NCI-H345 (cell line): ENCODE data around the gene SORL1-AS1.
A peak's percentile ranks its signal among the peaks of the same experiment; 100 is the strongest.
"Not testable (repeated sequence)": the region's sequence is repeated elsewhere in the genome, so short reads cannot be mapped to it uniquely, and the experiment has no call there.

Experiments used
- DNase-seq: peaks from one replicate; lab custom pipeline; 2025; lab: John Stamatoyannopoulos, UW

SORL1-AS1 gene

DNA sequence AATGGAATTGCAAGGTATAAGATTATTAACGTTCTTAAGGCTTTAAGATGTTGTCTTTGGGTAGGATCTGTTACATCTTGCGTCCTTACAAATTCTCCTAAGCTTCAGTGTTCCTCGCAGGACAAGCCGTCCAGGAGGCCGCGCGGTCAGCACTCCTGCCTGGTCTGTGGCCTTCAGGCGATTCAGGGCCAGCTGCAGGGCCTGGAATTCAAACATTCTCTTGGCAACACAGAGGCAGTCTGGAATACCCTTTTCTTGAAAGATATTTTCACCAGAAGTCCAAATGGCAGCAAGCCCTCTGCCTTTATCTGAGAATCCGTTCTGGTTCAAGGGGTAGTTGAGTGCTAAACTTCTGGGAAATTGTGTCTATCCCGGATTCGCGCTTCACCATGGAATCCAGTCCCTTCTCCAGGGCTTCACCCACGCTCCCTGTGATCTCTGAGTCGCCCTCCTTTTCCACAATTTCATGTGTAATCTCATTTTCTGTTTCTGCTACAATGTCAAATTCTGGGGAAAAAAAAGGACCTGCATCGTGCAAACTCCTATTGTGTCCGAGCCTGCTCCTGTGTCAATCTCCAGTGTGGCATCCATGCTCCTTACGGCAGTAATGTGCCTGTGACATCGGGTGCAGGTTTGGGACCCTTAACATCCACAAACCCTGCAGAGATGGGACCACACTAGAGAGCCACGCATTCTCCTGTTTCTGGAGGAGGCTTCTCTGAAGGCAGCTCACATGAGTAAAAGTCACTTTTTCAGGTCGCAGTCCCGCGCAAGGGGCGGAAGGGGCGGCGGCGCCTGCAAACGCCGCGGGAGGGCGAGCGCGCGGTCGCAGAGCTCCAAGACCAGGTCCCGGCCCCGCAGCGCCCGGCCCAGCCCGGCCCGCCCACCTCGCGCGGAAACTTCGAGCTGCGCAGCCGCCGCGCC lies 26.0 kb downstream of the SORL1-AS1 start:
- DNase-seq, result peak; percentile 13

DNA sequence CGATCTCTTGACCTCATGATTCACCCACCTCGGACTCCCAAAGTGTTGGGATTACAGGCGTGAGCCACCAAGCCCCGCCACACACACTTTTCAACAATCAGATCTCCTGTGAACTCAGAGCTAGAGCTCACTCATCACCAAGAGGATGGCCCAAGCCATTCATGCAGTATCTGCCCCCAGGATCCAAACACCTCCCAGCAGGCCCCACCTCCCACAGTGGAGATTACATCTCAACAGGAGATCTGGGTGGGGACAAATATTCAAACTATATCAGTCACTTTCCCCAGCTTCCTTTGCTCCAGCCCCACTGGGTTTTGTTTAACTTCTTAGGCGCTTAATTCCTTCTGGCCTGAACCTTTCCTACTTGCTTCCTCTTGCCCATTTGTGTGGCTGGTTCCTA lies 26.9 kb downstream of the SORL1-AS1 start:
- no peak for DNase-seq

DNA sequence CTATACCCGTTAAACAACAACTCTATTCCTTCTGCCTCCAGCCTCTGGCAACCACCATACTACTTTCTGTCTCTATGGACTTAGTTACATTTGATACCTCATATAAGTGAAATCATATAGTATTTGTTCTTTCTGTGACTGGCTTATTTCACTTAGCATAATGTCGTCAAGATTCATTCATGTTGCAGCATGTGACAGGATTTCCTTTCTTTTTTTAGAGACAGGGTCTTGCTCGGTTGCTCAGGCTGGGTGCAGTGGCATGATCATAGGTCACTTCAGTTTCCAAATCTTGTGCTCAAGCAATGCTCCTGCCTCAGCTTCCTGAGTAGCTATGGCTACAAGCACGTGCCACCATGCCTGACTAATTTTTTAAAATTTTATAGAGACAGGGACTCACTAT lies 30.1 kb downstream of the SORL1-AS1 start:
- DNase-seq, result no peak

DNA sequence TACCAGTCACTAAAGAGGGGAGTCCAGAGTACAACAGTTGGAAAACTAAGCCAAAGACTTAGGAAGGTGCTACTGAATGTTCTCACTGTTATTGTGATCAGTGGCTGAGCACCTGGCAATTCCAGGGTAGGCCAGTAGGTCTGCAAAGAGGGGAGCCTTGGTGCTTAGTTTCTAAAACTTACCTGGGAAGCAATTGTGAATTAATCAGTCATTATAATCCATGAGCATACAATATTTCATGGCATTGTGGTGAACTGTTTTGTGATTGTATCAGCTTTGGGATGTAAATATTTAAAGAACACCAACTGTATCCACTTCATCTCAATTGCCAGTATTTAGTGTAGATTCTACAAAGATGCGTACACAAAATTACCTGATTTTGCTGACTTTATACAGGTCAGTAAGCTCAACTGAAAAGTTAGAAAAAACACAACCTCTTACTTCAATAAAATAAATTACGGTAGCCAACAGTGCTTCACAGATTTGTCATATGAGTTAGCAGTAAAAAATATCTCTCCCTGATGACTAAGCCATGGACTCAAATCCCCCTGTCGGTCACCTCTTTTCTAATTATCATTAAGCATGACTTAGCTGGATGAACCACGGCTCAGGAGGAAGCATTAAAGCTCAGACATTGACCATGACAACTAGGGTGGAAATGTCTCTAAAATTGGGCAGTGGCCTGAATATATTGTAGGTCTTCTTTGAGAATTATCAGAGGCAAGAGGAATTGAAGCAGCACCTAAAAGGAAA lies 31.4 kb downstream of the SORL1-AS1 start:
- no peak for DNase-seq

DNA sequence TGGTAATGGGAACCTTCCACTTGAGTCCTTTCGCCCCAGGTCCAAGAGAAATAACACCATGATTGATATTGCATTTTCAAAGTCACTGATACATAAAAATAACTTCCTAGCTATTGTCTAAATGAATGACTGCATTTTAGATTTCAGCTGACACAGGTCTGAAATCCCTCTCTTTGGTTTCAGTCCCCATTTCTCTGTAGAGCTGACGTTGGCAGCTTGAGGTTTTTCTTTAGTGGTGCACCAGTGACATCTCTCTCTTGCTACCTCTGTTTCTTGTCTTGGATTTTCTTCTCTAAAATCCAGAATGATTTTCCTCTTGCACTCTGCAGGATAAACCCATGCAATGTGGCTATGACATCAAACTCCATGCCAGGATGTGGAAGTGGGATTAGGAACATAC lies 32.4 kb downstream of the SORL1-AS1 start:
- no peak for DNase-seq

DNA sequence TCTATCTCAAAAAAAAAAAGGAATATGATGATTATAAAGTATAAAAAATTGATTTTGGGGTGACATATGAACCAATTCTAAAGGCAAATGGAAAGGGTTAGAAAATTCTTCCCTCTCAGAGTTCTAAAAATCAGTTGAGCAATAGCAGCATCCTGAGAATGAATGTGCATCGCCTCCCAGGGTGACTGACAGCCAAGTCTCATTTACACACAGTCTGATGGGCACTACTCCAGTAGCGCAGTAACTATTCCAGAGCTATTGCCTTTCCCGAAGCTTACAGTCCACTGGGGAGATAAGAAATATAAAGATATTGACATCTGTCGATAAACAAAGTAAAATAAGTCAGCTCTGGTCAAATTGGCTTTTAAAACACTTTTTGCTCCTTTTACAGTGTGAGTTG lies 32.9 kb downstream of the SORL1-AS1 start:
- DNase-seq, result no peak

DNA sequence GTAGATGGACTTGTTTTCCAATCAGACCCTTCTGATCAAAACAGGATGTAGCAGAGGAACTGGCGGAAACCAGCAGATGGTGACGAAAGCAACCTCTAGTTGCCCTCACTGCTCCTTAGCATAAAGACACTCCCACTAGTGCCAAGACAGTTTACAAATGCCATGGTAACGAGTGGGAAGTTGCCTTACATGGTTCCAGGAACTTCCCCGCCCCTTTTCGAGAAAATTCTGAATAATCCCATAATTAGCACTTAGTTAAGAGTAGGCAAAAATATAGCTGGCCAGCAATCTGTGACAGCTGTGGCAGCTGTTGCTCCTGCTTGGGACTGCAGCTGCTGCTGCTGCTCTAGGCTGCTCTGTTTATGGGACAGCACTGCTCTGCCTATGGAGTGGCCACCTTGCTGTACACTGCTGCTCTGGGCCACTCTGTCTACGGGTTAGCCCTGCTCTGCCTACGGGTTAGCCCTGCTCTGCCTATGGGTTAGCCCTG lies 34.1 kb downstream of the SORL1-AS1 start:
- DNase-seq, result no peak

DNA sequence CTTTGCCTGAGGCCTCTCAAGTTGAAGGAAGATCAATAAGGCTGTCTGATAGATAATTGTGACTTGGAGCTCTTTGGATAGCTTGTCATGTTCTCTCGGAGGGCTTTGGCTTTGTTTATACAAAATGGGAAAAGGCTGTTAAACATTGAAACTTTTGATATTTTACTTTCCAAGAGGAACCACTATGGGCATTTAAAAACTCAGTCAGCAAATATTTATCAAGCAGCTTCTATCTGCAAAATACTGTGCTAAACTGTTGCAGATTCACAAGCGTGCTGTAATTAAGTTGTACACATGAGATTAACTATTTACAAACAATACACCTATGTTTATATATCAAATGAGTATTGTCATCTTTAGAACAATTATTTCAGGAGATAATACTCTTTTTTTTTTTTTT lies 35.2 kb downstream of the SORL1-AS1 start:
- no peak for DNase-seq

DNA sequence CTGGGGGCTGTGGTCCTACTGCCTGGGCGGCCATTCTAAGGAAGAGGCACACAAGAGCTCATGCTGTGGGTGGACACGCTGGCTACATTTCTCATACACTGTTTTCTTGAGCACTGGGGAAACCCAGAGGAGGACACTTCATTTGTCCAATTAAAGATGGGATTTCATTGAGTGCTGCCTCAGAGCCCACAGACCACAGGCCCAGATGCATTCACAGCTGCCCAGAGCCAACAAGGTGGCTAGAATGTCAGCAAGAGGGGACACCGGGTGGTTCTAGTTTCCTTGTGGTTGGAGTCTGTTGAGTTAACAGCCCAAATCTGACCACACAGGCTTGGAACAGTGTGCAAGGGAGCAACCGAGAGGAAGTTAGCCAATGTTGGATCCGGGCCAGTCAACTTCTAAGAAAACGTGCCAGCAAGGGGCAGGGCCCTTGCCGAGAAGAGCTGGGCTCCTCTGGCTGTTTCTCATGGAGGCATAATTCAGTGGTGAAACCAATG lies 35.7 kb downstream of the SORL1-AS1 start:
- no peak for DNase-seq

DNA sequence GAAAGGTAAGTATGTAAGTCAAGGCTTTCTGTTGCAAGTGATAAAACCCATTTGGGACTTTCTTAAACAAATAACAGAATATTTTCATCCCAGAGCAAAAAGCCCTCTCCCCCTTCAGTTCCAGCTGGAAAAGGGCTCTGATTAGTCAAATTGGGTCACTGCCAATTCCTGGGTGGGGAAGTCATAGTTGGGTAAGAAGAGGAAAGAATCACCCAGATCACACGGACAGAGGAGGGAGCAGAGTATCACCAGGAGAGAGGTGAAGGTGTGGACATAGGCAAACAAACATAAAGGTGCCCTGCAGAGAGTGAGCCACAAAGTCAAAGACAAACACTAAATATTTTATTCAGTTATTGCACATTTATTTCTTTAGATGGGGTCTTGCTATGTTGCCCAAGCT lies 36.9 kb downstream of the SORL1-AS1 start:
- peak; percentile 15 for DNase-seq

DNA sequence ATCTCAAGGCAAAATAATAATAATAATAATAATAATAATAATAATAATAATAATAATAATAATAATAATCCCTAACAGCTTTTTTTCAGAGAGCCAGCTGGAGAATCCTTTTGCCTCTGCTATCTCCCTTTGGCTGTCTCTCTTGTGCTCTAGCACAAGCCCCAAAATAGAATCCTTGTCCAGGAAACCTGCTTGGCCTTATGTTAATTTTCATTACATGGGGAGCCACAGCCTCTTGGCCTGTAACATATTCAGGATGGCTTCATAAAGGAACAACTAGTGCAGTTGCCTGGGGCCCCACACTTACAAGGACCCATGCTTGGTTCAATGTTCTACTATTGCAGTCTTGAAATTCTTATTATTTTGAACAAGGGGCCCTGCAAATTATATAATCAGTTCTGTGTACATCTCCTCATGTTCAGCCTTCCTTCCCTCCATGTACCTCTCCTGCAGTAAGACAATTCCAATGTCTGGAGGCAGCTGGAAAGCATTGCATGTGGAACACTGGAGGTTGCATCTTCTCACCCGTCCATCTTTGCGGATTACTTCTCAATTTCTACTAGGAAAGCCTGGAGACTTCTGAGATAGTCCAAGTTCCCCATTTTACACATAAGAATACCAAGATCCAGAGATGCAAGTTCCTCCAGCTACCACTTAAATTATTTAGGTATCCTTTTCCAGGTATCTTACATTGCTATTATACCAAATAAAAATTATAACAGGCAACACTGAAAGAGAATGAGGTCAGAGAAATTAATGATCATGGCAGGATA lies 38.4 kb downstream of the SORL1-AS1 start:
- no peak for DNase-seq

DNA sequence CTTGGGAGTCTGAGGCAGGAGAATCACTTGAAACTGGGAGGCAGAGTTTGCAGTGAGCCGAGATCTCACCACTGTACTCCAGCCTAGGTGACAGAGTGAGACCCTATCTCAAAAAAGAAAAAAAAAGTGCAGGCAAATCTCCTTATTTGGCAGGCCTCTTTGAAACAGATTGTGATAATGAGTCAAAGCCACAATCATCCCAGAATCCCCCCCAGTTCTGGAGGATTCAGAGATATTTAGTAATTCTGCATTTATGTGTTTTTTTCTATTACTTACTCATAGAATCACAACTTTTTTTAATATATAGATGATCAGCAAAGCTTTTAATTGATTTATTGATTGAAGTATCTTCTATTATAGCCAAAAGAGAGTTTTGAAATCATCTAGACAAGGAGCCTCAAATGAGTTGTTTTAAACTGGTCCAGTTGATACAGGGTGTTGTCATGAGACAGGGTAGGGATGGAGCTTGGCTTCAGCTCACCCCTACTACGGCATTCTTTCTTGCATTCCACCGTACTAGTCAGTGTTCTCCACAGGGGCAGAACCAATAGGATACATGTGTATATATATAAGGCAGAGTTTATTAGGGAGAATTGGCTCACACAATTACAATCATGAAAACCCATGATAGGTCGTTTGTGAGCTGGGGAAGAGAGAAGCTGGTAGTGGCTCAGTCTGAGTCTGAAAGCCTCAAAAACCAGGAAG lies 39.9 kb downstream of the SORL1-AS1 start:
- no peak for DNase-seq

DNA sequence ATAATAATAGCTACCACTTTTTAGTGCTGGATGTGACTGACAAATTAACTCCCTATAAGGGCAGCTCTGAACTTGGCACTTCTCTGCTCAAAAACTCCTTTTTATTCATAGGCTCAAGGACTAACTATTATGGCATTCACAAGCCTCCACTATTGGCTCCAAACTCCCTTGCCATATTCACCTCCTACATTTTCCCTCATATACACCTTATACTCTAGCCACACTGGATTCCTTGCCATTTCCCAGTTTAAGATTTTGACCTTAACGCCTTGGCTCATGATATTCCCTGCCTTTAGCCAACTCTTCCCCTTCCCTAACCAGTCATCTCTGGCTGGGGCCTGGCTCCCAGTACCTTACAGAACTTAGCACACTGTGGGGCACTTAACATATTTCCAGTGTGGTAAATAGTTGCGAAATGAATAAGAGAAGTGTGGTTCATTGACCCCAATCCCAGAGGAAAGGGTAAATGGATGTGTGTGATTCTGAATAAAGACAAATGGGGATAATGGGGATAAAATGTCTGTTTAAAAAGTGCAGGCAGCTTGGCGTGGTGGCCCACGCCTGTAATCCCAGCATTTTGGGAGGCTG lies 40.7 kb downstream of the SORL1-AS1 start:
- DNase-seq, result no peak

DNA sequence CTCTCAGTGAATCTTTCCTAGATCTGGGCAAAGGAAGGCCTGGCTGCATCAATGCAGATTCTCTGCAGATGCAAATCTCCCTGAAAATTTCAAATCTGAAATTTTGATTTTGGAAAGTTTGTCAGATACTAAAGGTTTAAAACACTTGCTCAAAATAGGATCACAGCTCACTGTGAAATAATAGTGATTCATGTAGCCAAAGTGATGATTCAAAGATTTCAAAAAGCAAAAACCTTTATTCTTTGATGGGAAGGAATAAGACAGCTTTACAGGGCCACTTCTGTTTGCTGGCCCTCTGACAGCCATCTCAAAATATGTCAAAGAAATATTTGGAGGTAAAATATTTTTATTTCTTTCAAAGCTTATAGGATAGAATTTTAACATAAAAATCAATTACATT lies 41.4 kb downstream of the SORL1-AS1 start:
- not testable (repeated sequence) for DNase-seq

DNA sequence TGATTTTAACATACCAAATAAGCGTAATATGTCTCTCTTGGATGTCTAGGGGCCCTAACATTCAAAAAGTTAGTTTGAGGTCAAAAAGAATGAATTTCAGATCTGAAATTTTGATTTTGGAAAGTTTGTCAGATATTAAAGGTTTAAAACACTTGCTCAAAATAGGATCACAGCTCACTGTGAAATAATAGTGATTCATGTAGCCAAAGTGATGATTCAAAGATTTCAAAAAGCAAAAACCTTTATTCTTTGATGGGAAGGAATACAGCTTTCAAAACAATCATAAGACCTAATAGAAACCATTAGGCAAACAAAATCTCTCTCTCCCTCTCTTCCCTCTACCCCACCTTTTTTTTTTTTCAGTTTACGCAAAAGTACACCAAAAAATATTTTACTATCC lies 42.7 kb downstream of the SORL1-AS1 start:
- not testable (repeated sequence) for DNase-seq

DNA sequence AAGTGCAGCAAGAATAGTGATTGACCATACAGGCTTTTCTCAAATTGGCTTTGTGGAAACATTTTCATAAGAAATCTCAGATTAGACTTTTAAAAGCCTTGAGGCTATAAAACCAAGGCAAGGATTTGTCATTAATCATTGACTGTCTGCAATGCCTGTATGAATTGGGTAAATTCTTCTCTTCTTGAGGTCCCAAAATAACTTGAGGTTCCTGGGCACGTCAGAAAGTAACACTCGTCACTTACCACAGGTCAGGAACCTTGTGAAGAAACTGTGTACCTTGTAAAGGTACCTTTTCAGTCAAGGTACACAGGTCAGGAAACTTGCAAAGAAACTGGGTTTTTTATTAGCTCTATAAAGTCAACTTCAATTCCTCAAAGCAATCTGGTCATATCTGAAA lies 43.9 kb downstream of the SORL1-AS1 start:
- no peak for DNase-seq

DNA sequence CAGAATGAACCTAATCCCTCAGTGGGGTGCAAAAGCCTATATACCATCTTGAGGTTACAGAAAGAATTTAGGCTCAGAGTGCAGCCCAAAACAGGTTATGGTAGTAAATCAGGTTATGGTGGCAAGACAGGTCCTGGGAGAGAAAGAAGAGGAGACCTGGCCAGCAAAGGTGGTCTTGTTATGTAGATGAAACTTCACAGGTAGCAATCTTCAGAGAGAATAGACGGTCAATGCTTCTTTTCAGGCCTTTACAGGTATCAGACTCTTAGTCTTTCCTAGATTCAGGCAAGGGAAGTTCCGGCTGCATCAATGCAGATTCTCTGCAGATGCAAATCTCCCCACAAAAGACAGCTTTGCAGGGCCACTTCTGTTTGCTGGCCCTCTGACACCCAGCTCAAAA lies 46.5 kb downstream of the SORL1-AS1 start:
- no peak for DNase-seq

DNA sequence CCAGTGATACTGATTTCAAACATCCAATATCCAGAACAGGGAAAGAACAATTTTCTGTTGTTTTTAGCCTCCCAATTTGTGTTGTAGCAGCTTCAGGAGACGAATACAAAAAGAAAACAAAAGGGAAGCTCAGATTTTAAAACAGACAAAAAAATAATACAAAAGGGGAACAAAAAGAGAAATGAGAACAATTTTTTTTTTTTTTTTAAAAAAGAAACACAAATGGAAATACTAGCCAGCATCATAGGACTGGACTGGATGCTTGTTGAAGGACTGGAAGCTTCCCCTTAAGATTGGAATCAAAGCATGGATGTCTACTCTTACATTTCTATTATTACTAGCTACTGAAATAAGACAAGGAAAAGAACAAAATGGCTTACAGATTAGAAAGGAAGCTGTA lies 47.1 kb downstream of the SORL1-AS1 start:
- DNase-seq, result no peak

DNA sequence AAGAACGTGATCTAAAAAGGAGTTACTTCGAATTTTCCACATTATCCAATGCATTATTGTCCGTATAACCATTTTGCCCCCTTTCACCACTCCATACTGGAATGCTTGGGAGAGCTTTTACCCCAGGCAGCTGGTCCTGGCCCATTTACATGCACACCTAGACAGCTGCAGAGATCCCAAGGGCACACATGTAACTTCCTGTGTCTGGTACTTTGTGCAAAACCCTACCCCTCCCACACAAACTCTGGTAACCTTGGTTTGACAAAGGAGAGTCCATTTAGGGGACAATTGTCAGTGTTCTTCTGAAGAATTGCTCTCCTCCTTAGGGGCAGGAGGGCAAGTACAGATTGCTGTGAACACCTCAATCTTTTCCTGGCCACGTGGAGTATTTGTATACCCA lies 58.0 kb downstream of the SORL1-AS1 start:
- no peak for DNase-seq

DNA sequence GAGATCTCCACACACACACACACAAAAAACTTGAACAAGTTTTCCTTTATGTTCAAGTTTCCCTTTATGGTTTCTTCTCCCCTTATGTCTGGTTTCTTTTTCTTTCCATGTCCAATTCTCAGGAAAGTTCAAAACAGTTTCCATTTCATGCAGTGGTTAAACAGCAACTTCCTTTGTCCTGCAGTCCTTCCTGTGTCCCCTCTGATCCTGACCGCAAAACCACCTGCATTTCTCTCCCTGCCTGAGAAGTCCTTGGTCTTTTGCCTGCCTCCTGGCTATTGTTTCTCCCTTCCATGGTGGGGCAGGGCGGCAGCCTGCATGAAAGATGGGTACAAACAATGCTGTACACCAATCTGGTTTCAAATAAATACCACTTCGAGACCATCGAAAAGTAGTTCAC lies 58.9 kb downstream of the SORL1-AS1 start:
- DNase-seq, result no peak

DNA sequence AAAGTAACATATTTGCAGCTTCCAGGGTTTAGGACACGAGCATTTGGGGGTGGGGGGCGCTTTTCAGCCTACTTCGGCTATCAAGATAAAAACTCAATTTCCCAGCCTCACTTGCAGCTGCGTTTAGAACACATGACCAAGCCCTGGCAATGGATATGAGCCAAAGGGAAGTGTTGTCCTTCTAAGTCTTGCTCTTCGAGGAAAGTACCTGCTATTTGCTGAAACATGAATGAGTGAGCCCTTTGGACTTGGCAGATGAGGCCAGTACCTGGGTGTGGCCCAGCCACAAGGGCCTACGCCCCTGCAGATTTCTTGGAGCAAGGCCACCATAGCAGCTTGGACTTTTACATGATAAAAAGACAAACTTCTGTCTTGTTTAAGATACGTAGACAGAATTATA lies 60.9 kb downstream of the SORL1-AS1 start:
- DNase-seq, result no peak
